ENCODE measurements around the gene TFF1.

TFF1 gene

GRCh38 chr21:42370894-42371654 lies 4.7 kb upstream of the TFF1 start:
- no peaks in the 10 kb centered on the region for H3K27me3 ChIP-seq (ENCODE audit: control insufficient read depth, insufficient read depth, low read length)
- H3K27ac ChIP-seq: no peak overlapping the region
- TF ChIP-seq CTCF (IDR thresholded peaks at IDR 0.05): no peak
- H3K9ac ChIP-seq: no peak overlapping the region
- no peak overlapping the region for H3K4me3 ChIP-seq (ENCODE audit: low read depth, low read length)
- no peaks in the 10 kb centered on the region for H3K4me1 ChIP-seq
- no peaks in the 10 kb centered on the region for H3K36me3 ChIP-seq (ENCODE audit: control insufficient read depth, insufficient read depth, low read length)
- no peaks in the 10 kb centered on the region for H3K79me2 ChIP-seq
- H3K9me3 ChIP-seq (ENCODE audit: control insufficient read depth, low read length): no peaks in the 10 kb centered on the region
- no peak overlapping the region for H3K4me2 ChIP-seq (ENCODE audit: low read length)
- H2AFZ ChIP-seq: no peak overlapping the region

GRCh38 chr21:42369821-42370220 lies 3.5 kb upstream of the TFF1 start:
- no peaks in the 10 kb centered on the region for H3K27me3 ChIP-seq (ENCODE audit: control insufficient read depth, insufficient read depth, low read length)
- H3K79me2 ChIP-seq: no peaks in the 10 kb centered on the region
- no peak for TF ChIP-seq CTCF (IDR thresholded peaks at IDR 0.05)
- no peak overlapping the region for H2AFZ ChIP-seq
- H3K36me3 ChIP-seq (ENCODE audit: control insufficient read depth, insufficient read depth, low read length): no peaks in the 10 kb centered on the region
- H3K9me3 ChIP-seq (ENCODE audit: control insufficient read depth, low read length): no peaks in the 10 kb centered on the region
- H3K27ac ChIP-seq: no peak overlapping the region
- H3K4me2 ChIP-seq (ENCODE audit: low read length): no peak overlapping the region
- H3K4me1 ChIP-seq: no peaks in the 10 kb centered on the region
- no peak overlapping the region for H3K4me3 ChIP-seq (ENCODE audit: low read depth, low read length)
- H3K9ac ChIP-seq: no peak overlapping the region

- no peak overlapping the region for H3K9ac ChIP-seq
- no peaks in the 10 kb centered on the region for H3K4me1 ChIP-seq
- no peak overlapping the region for H3K4me3 ChIP-seq (ENCODE audit: low read depth, low read length)
- no peaks in the 10 kb centered on the region for H3K9me3 ChIP-seq (ENCODE audit: control insufficient read depth, low read length)
- no peaks in the 10 kb centered on the region for H3K27me3 ChIP-seq (ENCODE audit: control insufficient read depth, insufficient read depth, low read length)
- H3K27ac ChIP-seq: no peak overlapping the region
- H3K36me3 ChIP-seq (ENCODE audit: control insufficient read depth, insufficient read depth, low read length): no peaks in the 10 kb centered on the region
- H2AFZ ChIP-seq: no peak overlapping the region
- H3K4me2 ChIP-seq (ENCODE audit: low read length): no peak overlapping the region
- no peaks in the 10 kb centered on the region for H3K79me2 ChIP-seq
- TF ChIP-seq CTCF (IDR thresholded peaks at IDR 0.05): no peak
Observed at GRCh38 chr21:42367367-42368165, 1.2 kb upstream of the TFF1 start.

- Histone ChIP-seq H3K4me2 (ENCODE audit: low read length) (no peak overlapping the region), H3K4me1 (no peaks in the 10 kb centered on the region), H3K9ac (no peak overlapping the region), H3K79me2 (no peaks in the 10 kb centered on the region), H3K27me3 (ENCODE audit: control insufficient read depth, insufficient read depth, low read length) (no peaks in the 10 kb centered on the region), H3K27ac (no peak overlapping the region), H2AFZ (no peak overlapping the region), H3K36me3 (ENCODE audit: control insufficient read depth, insufficient read depth, low read length) (no peaks in the 10 kb centered on the region), H3K4me3 (ENCODE audit: low read depth, low read length) (no peak overlapping the region), H3K9me3 (ENCODE audit: control insufficient read depth, low read length) (no peaks in the 10 kb centered on the region)
- no peak for TF ChIP-seq CTCF (IDR thresholded peaks at IDR 0.05)
Observed at GRCh38 chr21:42365770-42366169, 565 bp downstream of the TFF1 start.

Measured in parathyroid adenoma (tissue), 2 donors.